Neural crest cell (in vitro differentiated cells): ENCODE data around the gene TCF7. TPM values are rescaled to one million over a fixed set of nuclear protein-coding genes. Genes with fewer than 3 reads are reported as not detected.

Source experiments
- DNase-seq: peaks from one replicate; pipeline ENCODE4 v3.0.0; 2021; ENCODE audit warnings: low read depth, mixed read lengths, low spot score
- H3K27ac Mint-ChIP-seq: one replicate; pipeline ENCODE4 v1.8.0; 2021; ENCODE audit warnings: mild to moderate bottlenecking, mixed read lengths; ENCODE audit not compliant: unreplicated experiment
- H3K27me3 Mint-ChIP-seq: 2 replicates; pipeline ENCODE4 v1.8.0; 2021; ENCODE audit warnings: low read depth, mild to moderate bottlenecking, mixed read lengths
- H3K36me3 Mint-ChIP-seq: 2 replicates; pipeline ENCODE4 v1.8.0; 2021; ENCODE audit warnings: low read depth, mild to moderate bottlenecking, mixed read lengths
- H3K4me1 Mint-ChIP-seq: 2 replicates; pipeline ENCODE4 v1.8.0; 2021; ENCODE audit warnings: mixed read lengths
- H3K4me3 Mint-ChIP-seq: one replicate; pipeline ENCODE4 v1.8.0; 2021; ENCODE audit warnings: mild to moderate bottlenecking, mixed read lengths
- H3K9me3 Mint-ChIP-seq: 2 replicates; pipeline ENCODE4 v1.8.0; 2021; ENCODE audit warnings: mixed read lengths
- CTCF ChIP-seq: fragments of 200-600 bp; sonication (generic); conservative IDR thresholded peaks from 2 replicates; pipeline ENCODE4 v1.5.0; 2021; ENCODE audit warnings: antibody characterized with exemption, mild to moderate bottlenecking
- total RNA-seq: library from RNA; stranded (reverse); gene quantifications from 2 replicates; pipeline ENCODE4 v1.2.1, GENCODE V29; 2021

TCF7 gene
- total RNA-seq, 1 donor from 2014 or later = 18.0 TPM

- H3K27me3 Mint-ChIP-seq = no peaks in the 10 kb centered on the region
- DNase-seq = no peak
- no peaks in the 10 kb centered on the region for H3K9me3 Mint-ChIP-seq
- no peaks in the 10 kb centered on the region for H3K36me3 Mint-ChIP-seq
- peaks cover 5% of the 10 kb centered on the region for H3K4me1 Mint-ChIP-seq
- no peak overlapping the region for H3K27ac Mint-ChIP-seq
- TF ChIP-seq CTCF = no peak
- no peak overlapping the region for H3K4me3 Mint-ChIP-seq
Measured at GRCh38 chr5:134142806-134143205, 28.3 kb downstream of the TCF7 start.

DNA sequence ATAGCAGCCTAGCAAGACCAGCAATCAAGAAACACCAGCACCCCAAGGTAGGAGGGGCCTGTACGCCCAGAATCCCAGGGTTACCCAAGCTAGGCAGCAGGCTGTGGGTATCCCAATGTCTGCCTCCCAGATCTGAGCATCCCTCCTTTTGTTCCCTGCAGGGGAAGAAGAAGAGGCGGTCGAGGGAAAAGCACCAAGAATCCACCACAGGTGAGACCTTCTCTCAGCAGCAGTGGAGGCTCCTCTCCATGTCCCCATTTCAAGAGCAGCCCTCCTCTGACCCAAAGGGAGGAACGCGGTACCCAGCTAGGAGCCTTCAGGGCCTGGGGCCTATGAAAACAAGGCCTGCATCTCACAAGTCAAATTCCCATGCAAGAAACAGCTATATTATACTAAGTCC, 28.9 kb downstream of the TCF7 start:
- Mint-ChIP-seq H3K27ac (no peak overlapping the region), H3K27me3 (no peaks in the 10 kb centered on the region), H3K4me1 (peaks cover 5% of the 10 kb centered on the region), H3K4me3 (no peak overlapping the region), H3K36me3 (no peaks in the 10 kb centered on the region), H3K9me3 (no peaks in the 10 kb centered on the region)
- no peak for TF ChIP-seq CTCF
- no peak for DNase-seq

DNA sequence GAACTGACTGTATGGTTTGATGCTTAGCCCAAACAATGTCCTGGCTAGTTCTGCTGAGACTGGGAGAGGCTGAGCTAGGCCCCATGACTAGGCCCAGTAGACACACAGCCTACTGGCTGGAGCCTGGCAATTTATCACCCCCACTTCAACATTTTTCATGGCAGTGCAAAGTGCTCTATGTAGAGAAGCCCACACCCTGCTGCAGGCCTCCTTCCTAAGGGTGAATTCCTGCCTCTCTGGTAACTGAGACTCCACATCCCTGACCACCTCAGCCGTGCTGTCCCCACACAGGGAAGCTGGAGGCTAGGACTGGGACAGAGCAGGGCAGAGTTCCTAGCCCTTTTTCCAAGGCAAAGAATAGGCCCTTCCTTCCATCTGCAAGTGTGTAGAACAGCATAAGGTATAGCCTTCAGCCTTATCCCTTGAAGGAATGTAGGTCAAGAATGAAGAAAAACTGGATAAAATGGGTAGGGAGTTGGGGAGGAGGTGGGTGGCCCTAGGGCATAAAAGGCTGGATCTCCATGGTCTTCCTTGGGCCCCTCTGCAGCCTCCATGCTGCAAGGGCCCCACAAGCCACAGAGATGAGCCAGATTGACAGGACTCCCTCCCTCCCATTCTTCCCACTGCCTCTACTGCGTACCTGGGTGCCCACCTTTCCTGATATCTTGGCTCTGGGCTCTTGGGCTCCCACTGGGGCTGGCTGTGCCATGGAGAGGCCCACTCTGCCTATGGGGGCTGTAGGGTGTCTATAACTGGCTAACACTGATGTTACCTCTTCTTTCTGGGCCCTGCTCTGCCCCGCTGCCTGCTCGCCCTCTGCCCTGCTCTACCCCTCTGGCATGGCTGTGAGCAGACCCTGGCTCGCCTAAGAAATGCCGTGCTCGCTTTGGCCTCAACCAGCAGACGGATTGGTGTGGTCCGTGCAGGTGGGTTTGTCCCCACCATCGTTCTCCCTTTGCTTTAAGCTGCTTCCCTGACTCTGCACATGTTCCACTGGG, 29.8 kb downstream of the TCF7 start:
- Mint-ChIP-seq H3K27ac (no peak overlapping the region), H3K4me1 (peaks cover 6% of the 10 kb centered on the region), H3K36me3 (no peaks in the 10 kb centered on the region), H3K27me3 (no peaks in the 10 kb centered on the region), H3K4me3 (no peak overlapping the region), H3K9me3 (no peaks in the 10 kb centered on the region)
- no peak for TF ChIP-seq CTCF
- no peak for DNase-seq

DNA sequence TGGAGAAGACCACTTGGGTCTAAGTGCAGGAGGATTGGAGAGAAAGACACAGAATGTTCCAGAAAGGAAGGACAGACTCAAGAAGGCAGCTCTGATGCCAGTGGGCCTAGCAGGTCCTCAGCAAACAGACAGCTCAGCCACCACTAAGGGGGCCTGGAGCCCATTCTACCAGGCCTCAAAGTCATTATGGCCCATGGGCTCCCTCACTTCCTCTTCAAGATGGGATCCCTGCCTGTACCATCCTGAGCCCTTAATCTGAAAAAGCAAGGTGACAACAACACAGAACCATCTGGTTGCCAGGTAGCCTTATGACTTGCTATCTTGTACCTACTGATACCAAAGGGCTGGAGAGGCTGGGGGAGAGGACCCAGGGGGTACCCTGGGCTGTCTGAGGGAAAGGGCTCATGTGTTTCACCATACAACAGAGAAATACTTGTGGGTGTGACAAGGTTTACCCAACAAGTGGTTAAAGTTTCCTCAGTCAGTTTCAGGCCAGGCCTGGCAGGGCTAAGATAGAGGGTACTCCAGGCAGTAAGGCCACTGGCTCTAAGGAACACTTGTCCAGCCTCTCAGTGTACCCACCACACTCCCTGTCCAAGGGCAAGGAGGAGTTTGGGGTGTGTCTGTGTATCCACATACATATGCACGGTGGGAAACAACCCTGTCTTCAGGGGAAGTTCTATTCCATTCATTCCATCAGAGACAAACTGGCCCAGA, 30.7 kb downstream of the TCF7 start:
- no peak for TF ChIP-seq CTCF
- no peaks in the 10 kb centered on the region for H3K9me3 Mint-ChIP-seq
- no peaks in the 10 kb centered on the region for H3K27me3 Mint-ChIP-seq
- H3K27ac Mint-ChIP-seq = no peak overlapping the region
- H3K4me1 Mint-ChIP-seq = peaks cover 16% of the 10 kb centered on the region
- H3K36me3 Mint-ChIP-seq = no peaks in the 10 kb centered on the region
- no peak overlapping the region for H3K4me3 Mint-ChIP-seq
- no peak for DNase-seq

GRCh38 chr5:134145779-134146581, 31.5 kb downstream of the TCF7 start:
- peak; percentile 86 for TF ChIP-seq CTCF
- Mint-ChIP-seq H3K27ac (no peak overlapping the region), H3K36me3 (no peaks in the 10 kb centered on the region), H3K9me3 (no peaks in the 10 kb centered on the region), H3K27me3 (no peaks in the 10 kb centered on the region), H3K4me1 (peaks cover 21% of the 10 kb centered on the region), H3K4me3 (peak overlapping the region; percentile 15)
- peak; percentile 87 for DNase-seq
